Measurements from ENCODE around the gene SV2B.

Gene SV2B

DNA sequence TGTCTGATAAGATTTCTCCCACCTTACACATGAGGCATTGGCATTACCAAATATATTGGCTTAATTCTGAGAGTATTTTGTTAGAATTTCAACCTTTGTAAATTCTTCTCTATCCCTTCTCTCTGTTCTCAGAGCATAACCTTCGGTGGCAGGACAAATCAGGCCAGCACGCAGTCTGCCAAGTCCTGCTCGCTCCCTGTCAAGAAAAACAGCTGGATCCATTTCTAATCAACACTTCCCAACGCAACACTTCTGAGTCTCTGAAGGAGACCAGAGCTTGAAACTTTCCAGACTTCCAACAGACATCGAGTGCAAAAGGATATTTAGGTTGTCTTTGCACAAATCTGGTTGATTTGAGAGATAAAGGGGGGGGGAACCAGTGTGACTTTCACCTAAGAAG, 125.7 kb downstream of the SV2B start:
- H3K4me3 ChIP-seq (ENCODE audit: low read depth, low read length), result no peak overlapping the region
- no peak for DNase-seq (ENCODE audit: low read depth)
- TF ChIP-seq, protein P1, sequence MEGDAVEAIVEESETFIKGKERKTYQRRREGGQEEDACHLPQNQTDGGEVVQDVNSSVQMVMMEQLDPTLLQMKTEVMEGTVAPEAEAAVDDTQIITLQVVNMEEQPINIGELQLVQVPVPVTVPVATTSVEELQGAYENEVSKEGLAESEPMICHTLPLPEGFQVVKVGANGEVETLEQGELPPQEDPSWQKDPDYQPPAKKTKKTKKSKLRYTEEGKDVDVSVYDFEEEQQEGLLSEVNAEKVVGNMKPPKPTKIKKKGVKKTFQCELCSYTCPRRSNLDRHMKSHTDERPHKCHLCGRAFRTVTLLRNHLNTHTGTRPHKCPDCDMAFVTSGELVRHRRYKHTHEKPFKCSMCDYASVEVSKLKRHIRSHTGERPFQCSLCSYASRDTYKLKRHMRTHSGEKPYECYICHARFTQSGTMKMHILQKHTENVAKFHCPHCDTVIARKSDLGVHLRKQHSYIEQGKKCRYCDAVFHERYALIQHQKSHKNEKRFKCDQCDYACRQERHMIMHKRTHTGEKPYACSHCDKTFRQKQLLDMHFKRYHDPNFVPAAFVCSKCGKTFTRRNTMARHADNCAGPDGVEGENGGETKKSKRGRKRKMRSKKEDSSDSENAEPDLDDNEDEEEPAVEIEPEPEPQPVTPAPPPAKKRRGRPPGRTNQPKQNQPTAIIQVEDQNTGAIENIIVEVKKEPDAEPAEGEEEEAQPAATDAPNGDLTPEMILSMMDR (IDR thresholded peaks at IDR 0.05; ENCODE audit: low read depth, low read length, missing control alignments), result no peak

GRCh38 chr15:91227117-91227516, 127.1 kb downstream of the SV2B start:
- in situ Hi-C loops (cut with HindIII; ENCODE audit: low sequenced_read_pairs), result no loop called here
- no peak overlapping the region for H3K4me3 ChIP-seq (ENCODE audit: low read depth, low read length)
- no peak for DNase-seq (ENCODE audit: low read depth)
- TF ChIP-seq, protein P1 (IDR thresholded peaks at IDR 0.05; ENCODE audit: low read depth, low read length, missing control alignments), result no peak

More for the DNA sequence above, 125.7 kb downstream of the SV2B start:
- in situ Hi-C loops (cut with HindIII; ENCODE audit: low sequenced_read_pairs), result no loop called here

DNA sequence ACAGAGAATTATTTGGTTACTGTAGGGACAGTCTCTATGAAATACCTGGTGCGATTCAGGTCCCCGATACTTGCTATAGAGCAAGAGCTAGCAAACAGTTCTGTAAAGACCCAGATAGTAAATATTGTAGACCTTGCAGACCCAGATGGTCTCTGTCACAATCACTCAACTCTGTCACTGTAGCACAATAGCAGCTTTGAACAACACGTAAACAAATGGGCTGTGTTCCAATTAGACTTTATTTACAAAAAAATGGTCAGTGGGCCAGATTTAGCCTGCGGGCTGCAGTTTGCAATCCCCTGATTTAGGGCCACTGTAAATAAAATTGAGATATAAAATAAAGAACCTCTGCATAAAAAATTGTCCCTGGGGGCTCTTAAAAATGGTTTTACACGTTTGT, 127.7 kb downstream of the SV2B start:
- H3K4me3 ChIP-seq (ENCODE audit: low read depth, low read length), result no peak overlapping the region
- TF ChIP-seq, protein P1 (IDR thresholded peaks at IDR 0.05; ENCODE audit: low read depth, low read length, missing control alignments), result no peak
- no peak for DNase-seq (ENCODE audit: low read depth)
- in situ Hi-C loops (cut with HindIII; ENCODE audit: low sequenced_read_pairs), result no loop called here

- DNase-seq (ENCODE audit: low read depth), result no peak
- TF ChIP-seq, protein P1 (IDR thresholded peaks at IDR 0.05; ENCODE audit: low read depth, low read length, missing control alignments), result no peak
- in situ Hi-C loops (cut with HindIII; ENCODE audit: low sequenced_read_pairs), result no loop called here
- H3K4me3 ChIP-seq (ENCODE audit: low read depth, low read length), result no peak overlapping the region
Observed at GRCh38 chr15:91228383-91228782, 128.3 kb downstream of the SV2B start.

DNA sequence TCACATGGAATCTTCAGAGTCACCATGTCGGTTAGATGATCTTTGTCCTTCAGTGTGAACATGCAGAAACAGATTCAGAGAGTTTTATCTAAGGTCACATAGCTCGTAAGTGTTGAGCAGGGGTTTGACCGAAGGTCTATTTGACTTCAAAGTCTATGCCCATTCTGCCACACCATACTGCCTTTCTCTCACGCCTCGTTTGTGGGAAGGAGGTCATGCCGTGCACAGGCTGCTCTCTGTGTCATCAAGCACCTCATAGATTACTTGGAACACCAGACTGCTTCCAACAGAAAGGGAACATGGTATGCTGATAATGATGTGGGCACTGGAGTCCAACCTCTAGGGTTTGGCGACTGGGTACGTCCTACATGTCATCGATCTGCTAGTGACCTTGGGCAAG, 128.8 kb downstream of the SV2B start:
- no peak overlapping the region for H3K4me3 ChIP-seq (ENCODE audit: low read depth, low read length)
- DNase-seq (ENCODE audit: low read depth), result no peak
- in situ Hi-C loops (cut with HindIII; ENCODE audit: low sequenced_read_pairs), result no loop called here
- TF ChIP-seq, protein P1 (IDR thresholded peaks at IDR 0.05; ENCODE audit: low read depth, low read length, missing control alignments), result no peak

DNA sequence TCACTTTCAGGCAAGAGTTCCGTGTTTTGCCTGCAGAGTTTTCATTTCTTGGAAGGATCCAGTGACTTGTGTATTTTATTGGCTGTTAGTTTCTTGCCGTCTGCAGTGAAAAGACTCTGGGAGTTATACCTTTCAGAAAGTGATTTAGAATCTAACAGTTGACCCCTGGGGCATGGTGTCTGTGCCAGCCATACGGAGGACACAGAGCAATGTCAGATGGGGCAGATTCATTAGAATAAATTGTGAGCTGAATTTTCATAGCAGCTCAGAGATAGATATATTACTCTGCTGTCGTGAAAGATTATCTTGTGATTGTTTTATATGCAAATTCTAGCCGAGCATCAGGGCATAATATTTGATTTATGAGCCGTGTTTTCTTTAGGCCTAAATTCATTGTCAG, 131.6 kb downstream of the SV2B start:
- TF ChIP-seq, protein P1 (IDR thresholded peaks at IDR 0.05; ENCODE audit: low read depth, low read length, missing control alignments), result no peak
- in situ Hi-C loops (cut with HindIII; ENCODE audit: low sequenced_read_pairs), result no loop called here
- DNase-seq (ENCODE audit: low read depth), result no peak
- H3K4me3 ChIP-seq (ENCODE audit: low read depth, low read length), result no peak overlapping the region

DNA sequence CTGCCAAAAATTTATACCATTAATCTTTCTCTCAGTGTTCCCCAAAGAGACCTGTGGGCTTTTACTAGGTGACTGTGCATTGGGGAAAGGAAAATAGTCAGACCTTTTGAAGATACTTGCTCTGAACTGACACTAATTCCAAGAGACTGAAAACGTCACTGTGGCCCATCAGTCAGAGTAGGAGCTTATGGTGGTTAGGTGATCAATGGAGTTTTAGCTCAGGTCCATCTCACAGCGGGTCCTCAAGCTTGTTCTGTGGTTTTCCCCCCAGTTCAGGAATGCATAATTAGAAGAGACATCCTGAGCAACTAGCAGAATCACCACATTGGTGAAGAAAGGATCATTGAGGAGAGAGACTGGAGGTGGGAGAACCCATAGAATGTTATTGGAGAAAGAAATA, 134.7 kb downstream of the SV2B start:
- DNase-seq (ENCODE audit: low read depth), result no peak
- TF ChIP-seq, protein P1 (IDR thresholded peaks at IDR 0.05; ENCODE audit: low read depth, low read length, missing control alignments), result no peak
- in situ Hi-C loops (cut with HindIII; ENCODE audit: low sequenced_read_pairs), result no loop called here
- H3K4me3 ChIP-seq (ENCODE audit: low read depth, low read length), result no peak overlapping the region
